Smooth muscle cell (in vitro differentiated cells): ENCODE data around the gene GJA5. TPM values are rescaled to one million over a fixed set of nuclear protein-coding genes. Genes with fewer than 3 reads are reported as not detected.

Experiments
- DNase-seq: peaks from one replicate; lab custom pipeline; 2025; ENCODE audit not compliant: unreplicated experiment; lab: John Stamatoyannopoulos, UW
- H2AFZ ChIP-seq: fragments of 200-600 bp; sonication (generic); 2 replicates; pipeline ENCODE4 v1.6.0; 2016; ENCODE audit warnings: antibody characterized with exemption, low read depth, mild to moderate bottlenecking
- H3F3A ChIP-seq: fragments of 200-600 bp; sonication (generic); 2 replicates; pipeline ENCODE4 v1.6.0; 2017; ENCODE audit warnings: antibody characterized with exemption, low read depth
- H3K27ac ChIP-seq: fragments of 200-600 bp; sonication (generic); 2 replicates; pipeline ENCODE4 v1.5.1; 2016; ENCODE audit warnings: low read depth, mild to moderate bottlenecking
- H3K27me3 ChIP-seq: fragments of 200-600 bp; sonication (generic); 2 replicates; pipeline ENCODE4 v1.6.1; 2016; ENCODE audit warnings: low read depth, mild to moderate bottlenecking
- H3K36me3 ChIP-seq: fragments of 200-600 bp; sonication (generic); 2 replicates; pipeline ENCODE4 v1.5.1; 2016; ENCODE audit warnings: low read depth
- H3K4me1 ChIP-seq: fragments of 200-600 bp; sonication (generic); 2 replicates; pipeline ENCODE4 v1.5.1; 2016; ENCODE audit warnings: low read depth
- H3K4me2 ChIP-seq: fragments of 200-600 bp; sonication (generic); 2 replicates; pipeline ENCODE4 v1.6.0; 2016; ENCODE audit warnings: mild to moderate bottlenecking
- H3K4me3 ChIP-seq: fragments of 200-600 bp; sonication (generic); 2 replicates; pipeline ENCODE4 v1.5.1; 2016; ENCODE audit warnings: mild to moderate bottlenecking
- H3K79me2 ChIP-seq: fragments of 200-600 bp; sonication (generic); 2 replicates; pipeline ENCODE4 v1.6.0; 2016; ENCODE audit warnings: low read depth, mild to moderate bottlenecking
- H3K9ac ChIP-seq: fragments of 200-600 bp; sonication (generic); 2 replicates; pipeline ENCODE4 v1.6.0; 2016; ENCODE audit warnings: low read depth
- H3K9me3 ChIP-seq: fragments of 200-600 bp; sonication (generic); replicated peaks from 2 replicates; pipeline ENCODE4 v1.5.1; 2016; ENCODE audit warnings: low read depth
- H4K20me1 ChIP-seq: fragments of 200-600 bp; sonication (generic); 2 replicates; pipeline ENCODE4 v1.6.0; 2016; ENCODE audit warnings: low read depth
- CTCF ChIP-seq: fragments of 200-600 bp; sonication (generic); IDR thresholded peaks from 2 replicates; pipeline ENCODE4 v1.5.1; 2017; ENCODE audit warnings: borderline replicate concordance, mild to moderate bottlenecking, antibody characterized with exemption; ENCODE audit not compliant: insufficient read depth, poor library complexity, severe bottlenecking
- WGBS: methylation state at CpG from one replicate; pipeline ENCODE4 v1.1.7; 2016; ENCODE audit warnings: low lambda C conversion rate; 5-methylcytosine and 5-hydroxymethylcytosine counted together
- polyA plus RNA-seq: library from polyadenylated mRNA; unstranded; fragments of >200 nt; fragmentation: Nextera tagmentation; extraction: Ambion mirVana; gene quantifications from 2 replicates; pipeline ENCODE4 v1.2.1, GENCODE V29; 2016
- total RNA-seq: library from RNA; depleted of rRNA; stranded (reverse); fragments of >200 nt; gene quantifications from 2 replicates; pipeline ENCODE4 v1.2.3, GENCODE V29; 2014

GJA5 gene
- total and polyA plus RNA-seq, 2 experiments from 2014 or later = 0.18 to 2.8 TPM

DNA sequence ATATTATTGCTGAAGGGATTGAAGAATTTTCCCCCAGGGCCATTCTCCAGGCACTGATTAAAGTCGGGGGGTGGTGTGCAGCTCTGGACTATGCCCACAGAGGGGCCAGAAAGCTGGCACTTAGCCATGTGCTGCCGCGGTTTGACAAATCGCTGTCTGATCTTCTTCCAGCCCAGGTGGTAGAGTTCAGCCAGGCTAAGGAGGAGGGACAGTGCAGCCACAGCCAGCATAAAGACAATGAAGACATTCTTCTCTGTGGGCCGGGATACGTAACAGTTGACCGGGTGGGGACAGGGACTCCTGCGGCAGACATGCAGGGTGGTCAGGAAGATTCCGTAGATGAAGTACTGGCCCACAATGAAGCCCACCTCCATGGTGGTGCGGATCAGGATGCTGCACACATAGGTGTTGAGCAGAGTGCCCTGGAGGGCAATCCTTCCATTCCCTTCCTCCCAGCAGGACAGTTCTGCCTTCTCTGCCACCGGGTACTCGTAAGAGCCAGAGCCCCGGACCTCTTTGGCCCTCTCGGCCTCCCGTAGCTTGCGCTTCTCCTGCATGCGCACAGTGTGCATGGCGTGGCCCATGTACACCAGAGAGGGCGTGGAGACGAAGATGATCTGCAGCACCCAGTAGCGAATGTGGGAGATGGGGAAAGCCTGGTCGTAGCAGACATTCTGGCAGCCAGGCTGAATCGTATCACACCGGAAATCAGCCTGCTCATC, 1.9 kb downstream of the GJA5 start:
- H3K4me1 ChIP-seq = no peaks in the 10 kb centered on the region
- no peaks in the 10 kb centered on the region for H3K27me3 ChIP-seq
- no peaks in the 10 kb centered on the region for H3K9me3 ChIP-seq
- H3K4me3 ChIP-seq = no peak overlapping the region
- 96% methylated on average over 24 of the region's 24 CpGs for WGBS
- no peaks in the 10 kb centered on the region for H4K20me1 ChIP-seq
- no peaks in the 10 kb centered on the region for H3K36me3 ChIP-seq
- H3K9ac ChIP-seq = no peak overlapping the region
- H2AFZ ChIP-seq = no peak overlapping the region
- no peaks in the 10 kb centered on the region for H3F3A ChIP-seq
- H3K4me2 ChIP-seq = no peak overlapping the region
- DNase-seq = no peak
- H3K27ac ChIP-seq = no peak overlapping the region
- no peaks in the 10 kb centered on the region for H3K79me2 ChIP-seq
- TF ChIP-seq CTCF = no peak

DNA sequence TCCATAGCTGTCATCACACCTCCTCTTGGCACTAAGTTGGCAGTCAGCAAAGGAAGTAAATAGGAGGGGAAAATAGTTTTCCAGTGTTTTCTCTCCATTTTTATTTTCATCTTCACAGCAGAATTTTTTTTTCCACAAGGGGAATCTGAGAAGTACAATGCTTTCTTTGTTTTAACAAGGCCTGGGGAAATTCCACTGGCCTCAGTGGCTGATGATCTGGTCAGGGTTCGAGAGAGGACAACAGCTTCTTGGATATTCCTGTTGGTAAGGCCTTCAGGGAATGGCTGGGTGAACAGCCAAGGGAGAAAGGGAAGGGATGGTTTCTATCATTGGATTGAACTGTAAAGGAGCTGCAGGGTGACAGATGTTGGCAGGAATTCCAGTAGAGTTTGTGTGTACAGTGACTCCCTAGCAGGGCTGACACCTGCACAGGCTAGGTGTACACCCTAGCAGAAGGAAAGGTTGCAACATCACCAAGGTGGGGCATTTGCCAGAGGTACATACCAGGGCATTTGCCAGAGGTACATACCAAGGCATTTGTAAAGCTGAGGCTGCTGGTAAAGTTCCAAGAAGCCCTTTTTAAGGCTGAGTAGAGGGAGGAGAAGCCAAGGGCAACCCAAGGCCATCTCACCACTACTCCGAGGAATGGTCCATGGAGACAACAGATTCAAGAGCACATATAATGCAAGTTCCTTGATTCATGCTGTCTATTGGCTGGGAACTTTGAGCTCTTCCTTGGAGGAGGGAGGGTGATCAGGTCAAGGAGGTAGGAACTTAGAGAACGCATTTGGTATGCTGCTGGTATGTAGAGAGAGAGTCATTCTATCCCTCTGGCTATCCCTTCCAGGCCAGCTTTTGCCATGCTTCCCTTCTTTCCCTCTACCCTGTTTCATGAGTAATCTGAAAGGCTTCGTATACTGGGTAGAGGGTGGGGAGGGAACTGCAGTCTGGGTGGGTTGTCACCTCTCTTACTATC, 3.1 kb downstream of the GJA5 start:
- H4K20me1 ChIP-seq = no peaks in the 10 kb centered on the region
- no peak overlapping the region for H2AFZ ChIP-seq
- no peak for DNase-seq
- no peaks in the 10 kb centered on the region for H3F3A ChIP-seq
- no peak overlapping the region for H3K9ac ChIP-seq
- H3K79me2 ChIP-seq = no peaks in the 10 kb centered on the region
- no peak overlapping the region for H3K4me2 ChIP-seq
- H3K9me3 ChIP-seq = no peaks in the 10 kb centered on the region
- no peaks in the 10 kb centered on the region for H3K27me3 ChIP-seq
- H3K36me3 ChIP-seq = no peaks in the 10 kb centered on the region
- 84% methylated on average over 4 of the region's 4 CpGs for WGBS
- no peak for TF ChIP-seq CTCF
- peak overlapping the region; percentile 2 for H3K27ac ChIP-seq
- no peaks in the 10 kb centered on the region for H3K4me1 ChIP-seq
- no peak overlapping the region for H3K4me3 ChIP-seq

- Histone ChIP-seq H3K4me1 (no peaks in the 10 kb centered on the region), H3K27me3 (no peaks in the 10 kb centered on the region), H4K20me1 (no peaks in the 10 kb centered on the region), H3K4me3 (no peak overlapping the region), H3K4me2 (no peak overlapping the region), H3K9ac (no peak overlapping the region), H3K79me2 (no peaks in the 10 kb centered on the region), H3K36me3 (no peaks in the 10 kb centered on the region), H3K27ac (no peak overlapping the region), H3F3A (no peaks in the 10 kb centered on the region), H2AFZ (no peak overlapping the region), H3K9me3 (no peaks in the 10 kb centered on the region)
- no peak for TF ChIP-seq CTCF
- 81% methylated on average over 3 of the region's 3 CpGs for WGBS
- DNase-seq = no peak
These were observed 4.1 kb downstream of the GJA5 start for GRCh38 chr1:147756341-147756740.
